Lower leg skin (tissue), 4 donors: ENCODE measurements around the gene ZBTB33. TPM values are rescaled to one million over a fixed set of nuclear protein-coding genes. Genes with fewer than 3 reads are reported as not detected.

ENCODE experiments used
- DNase-seq, 2 donors: peaks; one replicate each; pipeline ENCODE4 v3.0.0-alpha.2; 2019; ENCODE audit warnings: low spot score in 2 of 2
- H3K4me3 ChIP-seq: fragments of 200-600 bp; sonication (generic); 2 replicates; pipeline ENCODE4 v1.5.1; 2017; ENCODE audit warnings: mild to moderate bottlenecking, low read depth; ENCODE audit not compliant: poor library complexity, severe bottlenecking
- POLR2A ChIP-seq, 2 donors: fragments of 450-650 bp; IDR thresholded peaks; one replicate each; pipeline ENCODE4 v1.6.1; 2016 to 2017; ENCODE audit warnings: antibody characterized with exemption in 2 of 2, mild to moderate bottlenecking in 1 of 2, moderate library complexity in 1 of 2
- WGBS, 2 donors: methylation state at CpG; one replicate each; pipeline ENCODE4 v1.1.5; 2018; 5-methylcytosine and 5-hydroxymethylcytosine counted together
- intact Hi-C: fragments of 100-400 bp; cut with DNase I; formaldehyde crosslinking; loops from one replicate; pipeline ENCODE4 v1.15.0; 2023; ENCODE audit warnings: low total_unique reads
- total RNA-seq, 4 donors: library from RNA; depleted of rRNA; stranded (reverse); fragments of >200 nt; gene quantifications; one replicate each; pipeline ENCODE4 v1.1.0, GENCODE V29; 2016
- TF ChIP-seq, protein P1 (sequence below), 3 donors: fragments of 450-650 bp; IDR thresholded peaks; one replicate each; pipeline ENCODE4 v1.5.1; 2016; ENCODE audit warnings: antibody characterized with exemption in 3 of 3, mild to moderate bottlenecking in 3 of 3, moderate library complexity in 2 of 3

The ZBTB33 gene, protein sequence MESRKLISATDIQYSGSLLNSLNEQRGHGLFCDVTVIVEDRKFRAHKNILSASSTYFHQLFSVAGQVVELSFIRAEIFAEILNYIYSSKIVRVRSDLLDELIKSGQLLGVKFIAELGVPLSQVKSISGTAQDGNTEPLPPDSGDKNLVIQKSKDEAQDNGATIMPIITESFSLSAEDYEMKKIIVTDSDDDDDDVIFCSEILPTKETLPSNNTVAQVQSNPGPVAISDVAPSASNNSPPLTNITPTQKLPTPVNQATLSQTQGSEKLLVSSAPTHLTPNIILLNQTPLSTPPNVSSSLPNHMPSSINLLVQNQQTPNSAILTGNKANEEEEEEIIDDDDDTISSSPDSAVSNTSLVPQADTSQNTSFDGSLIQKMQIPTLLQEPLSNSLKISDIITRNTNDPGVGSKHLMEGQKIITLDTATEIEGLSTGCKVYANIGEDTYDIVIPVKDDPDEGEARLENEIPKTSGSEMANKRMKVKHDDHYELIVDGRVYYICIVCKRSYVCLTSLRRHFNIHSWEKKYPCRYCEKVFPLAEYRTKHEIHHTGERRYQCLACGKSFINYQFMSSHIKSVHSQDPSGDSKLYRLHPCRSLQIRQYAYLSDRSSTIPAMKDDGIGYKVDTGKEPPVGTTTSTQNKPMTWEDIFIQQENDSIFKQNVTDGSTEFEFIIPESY
- 10 to 100 TPM; 21.6 to 26.8 (median 23.8) TPM for total RNA-seq

DNA sequence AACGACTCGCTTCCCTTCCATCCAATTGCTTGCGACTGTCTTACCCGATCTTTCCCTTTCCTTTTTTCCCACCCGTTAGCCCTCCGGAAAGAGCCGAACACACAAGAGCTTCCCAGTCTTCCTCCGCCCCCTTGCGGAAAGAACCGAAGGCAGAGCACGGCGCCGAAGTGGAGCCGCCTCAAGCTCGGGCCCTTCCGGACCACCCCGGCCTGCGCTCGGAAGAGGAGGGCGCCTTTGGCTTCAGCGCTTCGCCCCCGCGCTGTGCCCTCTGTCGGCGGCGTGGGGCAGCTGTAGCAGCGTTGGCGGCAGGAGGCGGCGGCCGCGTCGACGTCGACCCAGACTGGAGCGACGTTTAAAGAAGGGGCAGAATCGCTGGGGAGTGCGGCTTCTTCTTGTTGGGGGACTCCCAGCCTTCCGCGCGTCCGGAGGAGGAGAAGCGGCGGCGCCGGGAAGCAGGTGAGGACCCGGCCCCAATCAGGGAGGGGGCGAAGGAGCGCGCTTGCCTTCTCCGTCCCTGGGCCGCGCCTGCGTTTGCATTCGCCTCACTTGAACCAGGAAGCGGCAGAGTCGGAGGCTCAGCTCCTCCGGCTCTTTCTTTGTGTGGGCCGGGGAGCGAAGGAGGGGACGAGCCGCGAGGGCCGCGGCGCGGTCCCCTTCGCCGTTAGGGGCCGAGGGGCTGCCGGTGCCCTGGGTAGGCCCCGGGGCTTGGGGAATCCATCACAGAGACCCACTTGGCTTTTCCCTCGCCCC is at the start of gene ZBTB33:
ZBTB33 (plus strand) TSS at position 291 of the 750 bp plus-strand sequence. CDS start 2,604 bp downstream, outside the sequence.
- intact Hi-C loops = no loop called here
- TF ChIP-seq, protein P1, sequence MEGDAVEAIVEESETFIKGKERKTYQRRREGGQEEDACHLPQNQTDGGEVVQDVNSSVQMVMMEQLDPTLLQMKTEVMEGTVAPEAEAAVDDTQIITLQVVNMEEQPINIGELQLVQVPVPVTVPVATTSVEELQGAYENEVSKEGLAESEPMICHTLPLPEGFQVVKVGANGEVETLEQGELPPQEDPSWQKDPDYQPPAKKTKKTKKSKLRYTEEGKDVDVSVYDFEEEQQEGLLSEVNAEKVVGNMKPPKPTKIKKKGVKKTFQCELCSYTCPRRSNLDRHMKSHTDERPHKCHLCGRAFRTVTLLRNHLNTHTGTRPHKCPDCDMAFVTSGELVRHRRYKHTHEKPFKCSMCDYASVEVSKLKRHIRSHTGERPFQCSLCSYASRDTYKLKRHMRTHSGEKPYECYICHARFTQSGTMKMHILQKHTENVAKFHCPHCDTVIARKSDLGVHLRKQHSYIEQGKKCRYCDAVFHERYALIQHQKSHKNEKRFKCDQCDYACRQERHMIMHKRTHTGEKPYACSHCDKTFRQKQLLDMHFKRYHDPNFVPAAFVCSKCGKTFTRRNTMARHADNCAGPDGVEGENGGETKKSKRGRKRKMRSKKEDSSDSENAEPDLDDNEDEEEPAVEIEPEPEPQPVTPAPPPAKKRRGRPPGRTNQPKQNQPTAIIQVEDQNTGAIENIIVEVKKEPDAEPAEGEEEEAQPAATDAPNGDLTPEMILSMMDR (IDR thresholded peaks at IDR 0.05) = peak in 1 of 3 donors; percentile 25
- TF ChIP-seq POLR2A (IDR thresholded peaks at IDR 0.05) = no peak
- peak within 1 kb of the TSS; percentile 65 for H3K4me3 ChIP-seq
- 0 to 41% methylated on average over 39 to 75 of the region's 75 CpGs for WGBS, 2 donors
- peak; percentile 86 to 96 for DNase-seq

DNA sequence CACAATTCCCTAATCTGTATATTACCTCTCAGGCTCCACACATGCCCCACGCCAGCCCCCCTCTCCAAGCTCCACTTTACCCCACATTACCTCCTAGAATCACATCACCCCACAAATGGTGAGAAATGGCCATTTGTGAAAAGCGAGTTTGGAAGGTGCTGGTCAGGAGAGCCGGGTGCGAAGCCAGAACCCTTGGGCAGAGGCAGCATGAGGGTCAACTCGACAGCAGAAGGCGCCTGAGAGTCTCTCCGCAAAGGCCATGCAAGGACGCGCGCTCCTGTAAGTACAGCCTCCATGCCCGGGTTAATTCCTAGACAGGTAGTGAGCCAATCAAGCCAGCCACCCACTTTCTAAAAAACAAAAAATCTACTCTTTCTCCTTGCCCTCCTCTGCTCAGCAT is 49.8 kb upstream of the ZBTB33 start:
- TF ChIP-seq, protein P1 (IDR thresholded peaks at IDR 0.05) = no peak
- no peak for TF ChIP-seq POLR2A (IDR thresholded peaks at IDR 0.05)
- intact Hi-C loops = no loop called here
- 84 to 96% methylated on average over 11 of the region's 11 CpGs for WGBS, 2 donors
- no peak for DNase-seq
- no peak overlapping the region for H3K4me3 ChIP-seq

DNA sequence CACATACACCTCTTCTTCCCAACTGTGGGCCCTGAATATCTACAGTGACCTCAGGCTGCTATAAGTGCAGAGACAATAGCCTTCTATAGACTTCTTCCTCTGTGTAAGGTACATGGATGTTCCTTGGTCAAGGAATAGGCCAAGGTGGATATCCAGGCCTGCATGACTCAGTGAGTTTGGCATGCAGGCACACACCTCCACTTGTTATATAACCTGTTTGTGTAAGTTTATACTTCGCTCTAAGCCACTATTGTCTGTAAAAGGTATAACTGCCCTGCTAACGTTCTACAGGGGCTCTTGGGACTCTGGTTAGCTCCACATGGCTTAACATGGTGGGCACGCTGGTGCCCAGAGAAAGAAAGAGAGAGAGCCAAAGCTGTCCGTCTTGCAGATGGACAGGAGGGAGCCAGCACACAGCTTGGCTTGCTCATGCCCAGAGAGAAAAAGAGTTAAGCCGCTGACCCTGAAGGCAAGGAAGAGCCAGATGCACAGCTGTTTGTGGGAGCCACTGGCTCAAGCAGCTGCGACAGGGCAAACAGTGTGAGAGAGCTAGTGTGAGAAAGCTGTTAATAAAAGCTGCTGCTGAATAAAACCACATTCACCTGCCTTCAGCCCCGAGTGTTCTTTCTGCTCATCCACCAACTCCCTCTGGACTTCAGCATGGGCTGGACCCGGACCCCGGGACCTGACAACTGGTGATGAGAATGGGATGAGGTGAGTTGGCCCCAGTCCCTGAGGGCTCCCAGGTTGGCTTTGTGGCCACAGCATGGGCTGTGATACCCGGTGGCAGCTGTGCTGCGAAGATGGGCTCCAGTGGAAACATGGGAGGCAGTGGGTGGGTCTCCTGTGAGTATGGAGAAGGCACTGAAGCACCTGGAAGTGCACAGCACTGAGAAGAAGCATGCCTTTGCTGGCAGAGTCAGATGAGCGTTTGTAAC is 44.5 kb upstream of the ZBTB33 start:
- intact Hi-C loops = no loop called here
- WGBS, 2 donors = 76 to 85% methylated on average over 12 of the region's 12 CpGs
- no peak for DNase-seq
- no peak overlapping the region for H3K4me3 ChIP-seq
- TF ChIP-seq POLR2A (IDR thresholded peaks at IDR 0.05) = no peak
- TF ChIP-seq, protein P1 (IDR thresholded peaks at IDR 0.05) = no peak

DNA sequence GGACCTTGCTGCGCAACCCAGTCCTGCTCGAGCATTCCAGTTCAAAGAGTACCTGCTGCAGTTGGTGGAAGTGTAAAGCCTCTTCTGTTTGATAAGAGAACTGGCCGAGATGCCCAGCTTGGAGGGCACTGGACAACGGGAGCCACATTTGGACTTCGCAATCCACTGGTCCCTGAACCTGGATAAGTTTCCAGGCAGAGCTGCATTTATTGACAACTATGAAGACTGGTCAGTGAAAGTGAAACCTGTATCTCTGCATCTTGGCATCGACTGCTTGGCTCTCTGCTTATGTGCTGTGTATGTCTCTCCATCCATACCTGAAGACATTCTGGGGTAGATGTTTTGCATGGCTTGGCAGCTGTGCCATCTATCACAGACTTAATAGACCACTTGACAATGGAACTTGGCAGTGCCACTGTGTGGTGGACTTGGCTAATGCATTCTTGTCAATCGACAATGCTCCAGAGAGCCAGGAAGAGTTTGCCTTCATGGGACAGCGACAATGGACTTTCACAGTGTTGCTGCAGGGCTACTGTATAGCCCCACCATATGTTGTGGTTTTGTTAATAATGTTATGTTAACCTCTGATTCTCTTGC is 43.5 kb upstream of the ZBTB33 start:
- intact Hi-C loops = no loop called here
- WGBS, 2 donors = 88 to 92% methylated on average over 7 to 8 of the region's 8 CpGs
- no peak overlapping the region for H3K4me3 ChIP-seq
- DNase-seq = no peak
- TF ChIP-seq, protein P1 (IDR thresholded peaks at IDR 0.05) = no peak
- TF ChIP-seq POLR2A (IDR thresholded peaks at IDR 0.05) = no peak
